HepG2 (cell line): ENCODE results near the gene TRAPPC3. TPM values are rescaled to one million over a fixed set of nuclear protein-coding genes. Genes with fewer than 3 reads are reported as not detected.

Experiments used
- ELF1 ChIP-seq: sonication (generic); formaldehyde crosslinking; IDR thresholded peaks from 2 replicates; pipeline ENCODE4 v1.4.0; 2020; ENCODE audit warnings: missing genetic modification reagents
- HNRNPK ChIP-seq: fragments of 200-400 bp; formaldehyde crosslinking; IDR thresholded peaks from 2 replicates; pipeline ENCODE4 v1.6.1; 2018; ENCODE audit warnings: low read length, low read depth, moderate library complexity, mild to moderate bottlenecking; ENCODE audit not compliant: poor library complexity, severe bottlenecking
- KDM1A ChIP-seq: IDR thresholded peaks from 2 replicates; pipeline ENCODE4 v1.6.1; 2016; ENCODE audit warnings: missing compliant biosample characterization
- LCORL ChIP-seq, 2 experiments: fragments of 450-650 bp in 1 of 2; sonication (generic) in 1 of 2; formaldehyde crosslinking in 1 of 2; IDR thresholded peaks; 2 replicates each; pipeline versions ENCODE4 v1.5.0 to v1.6.1; 2017 to 2020; ENCODE audit warnings: antibody characterized with exemption in 1 of 2, missing genetic modification reagents in 1 of 2
- MED1 ChIP-seq: sonication (generic); formaldehyde crosslinking; IDR thresholded peaks from 2 replicates; pipeline ENCODE4 v1.4.0; 2020; ENCODE audit warnings: missing genetic modification reagents
- MNT ChIP-seq: fragments of 450-650 bp; IDR thresholded peaks from 2 replicates; pipeline ENCODE4 v1.6.1; 2016
- NFIB ChIP-seq: sonication (generic); formaldehyde crosslinking; IDR thresholded peaks from 2 replicates; pipeline ENCODE4 v1.9.0; 2021; ENCODE audit warnings: missing genetic modification reagents, mild to moderate bottlenecking, borderline replicate concordance
- REPIN1 ChIP-seq: sonication (generic); formaldehyde crosslinking; IDR thresholded peaks from 2 replicates; pipeline ENCODE4 v1.8.0; 2022; ENCODE audit warnings: missing genetic modification reagents, low read depth, mild to moderate bottlenecking, borderline replicate concordance
- SIN3B ChIP-seq: fragments of 150-350 bp; IDR thresholded peaks from 2 replicates; pipeline ENCODE4 v1.6.1; 2014; ENCODE audit warnings: low read length
- SNAPC5 ChIP-seq: sonication (generic); formaldehyde crosslinking; IDR thresholded peaks from 2 replicates; pipeline ENCODE4 v1.8.1; 2023; ENCODE audit warnings: mild to moderate bottlenecking, missing genetic modification reagents, borderline replicate concordance
- YEATS4 ChIP-seq: sonication (generic); formaldehyde crosslinking; IDR thresholded peaks from 2 replicates; pipeline ENCODE4 v1.4.0; 2020; ENCODE audit warnings: missing genetic modification reagents, borderline replicate concordance
- ZMAT3 ChIP-seq: sonication (generic); formaldehyde crosslinking; conservative IDR thresholded peaks from 2 replicates; pipeline ENCODE4 v1.7.0; 2021; ENCODE audit warnings: missing genetic modification reagents
- ZNF124 ChIP-seq: sonication (generic); formaldehyde crosslinking; IDR thresholded peaks from 2 replicates; pipeline ENCODE4 v1.4.0; 2020; ENCODE audit warnings: missing genetic modification reagents
- ZNF3 ChIP-seq: IDR thresholded peaks from 2 replicates; pipeline ENCODE4 v1.7.0; 2017; ENCODE audit warnings: inconsistent platforms
- ZNF337 ChIP-seq: sonication (generic); formaldehyde crosslinking; IDR thresholded peaks from 2 replicates; pipeline ENCODE4 v1.5.1; 2020; ENCODE audit warnings: missing genetic modification reagents, low read depth, mild to moderate bottlenecking, borderline replicate concordance
- ZNF44 ChIP-seq: sonication (generic); formaldehyde crosslinking; IDR thresholded peaks from 2 replicates; pipeline ENCODE4 v1.5.1; 2020; ENCODE audit warnings: mild to moderate bottlenecking, missing genetic modification reagents
- ZNF562 ChIP-seq: sonication (generic); formaldehyde crosslinking; IDR thresholded peaks from 2 replicates; pipeline ENCODE4 v1.8.0; 2022; ENCODE audit warnings: missing genetic modification reagents, borderline replicate concordance
- ZSCAN20 ChIP-seq: sonication (generic); formaldehyde crosslinking; IDR thresholded peaks from 2 replicates; pipeline ENCODE4 v1.4.0; 2020; ENCODE audit warnings: missing genetic modification reagents, mild to moderate bottlenecking, borderline replicate concordance
- polyA plus RNA-seq, 8 experiments: library from polyadenylated mRNA; depleted of rRNA in 3 of 8; stranded (reverse) in 7 of 8; unstranded in 1 of 8; fragments of >200 nt; fragmentation: Illumina TruSeq in 4 of 8; extraction: Trizol in 4 of 8; gene quantifications; 2 replicates each; pipeline versions ENCODE4 v1.2.1 to v1.2.3, GENCODE V29; 2011 to 2016; ENCODE audit warnings: low read depth in 4 of 8, missing spikeins in 1 of 8, mixed read lengths in 1 of 8; ENCODE audit not compliant: insufficient read depth in 1 of 8
- total RNA-seq, 5 experiments: library from RNA; depleted of rRNA; stranded (reverse); fragments of >200 nt; fragmentation: Illumina TruSeq; extraction: Trizol; gene quantifications; 2 replicates each; pipeline ENCODE4 v1.2.3, GENCODE V29; 2016; ENCODE audit warnings: low read depth in 1 of 5
- TF ChIP-seq, protein P1 (sequence below): sonication (generic); formaldehyde crosslinking; IDR thresholded peaks from 2 replicates; pipeline ENCODE4 v1.5.0; 2020; ENCODE audit warnings: missing genetic modification reagents
- TF ChIP-seq, protein P2 (sequence below): sonication (generic); formaldehyde crosslinking; IDR thresholded peaks from 2 replicates; pipeline ENCODE4 v1.4.0; 2020; ENCODE audit warnings: low read depth, missing genetic modification reagents

Gene TRAPPC3
- total and polyA plus RNA-seq, 2 of the 13 experiments (the other 11 are each of a cell fraction or from before 2014, with no cell fraction given), result 53.7 to 62.4 TPM

DNA sequence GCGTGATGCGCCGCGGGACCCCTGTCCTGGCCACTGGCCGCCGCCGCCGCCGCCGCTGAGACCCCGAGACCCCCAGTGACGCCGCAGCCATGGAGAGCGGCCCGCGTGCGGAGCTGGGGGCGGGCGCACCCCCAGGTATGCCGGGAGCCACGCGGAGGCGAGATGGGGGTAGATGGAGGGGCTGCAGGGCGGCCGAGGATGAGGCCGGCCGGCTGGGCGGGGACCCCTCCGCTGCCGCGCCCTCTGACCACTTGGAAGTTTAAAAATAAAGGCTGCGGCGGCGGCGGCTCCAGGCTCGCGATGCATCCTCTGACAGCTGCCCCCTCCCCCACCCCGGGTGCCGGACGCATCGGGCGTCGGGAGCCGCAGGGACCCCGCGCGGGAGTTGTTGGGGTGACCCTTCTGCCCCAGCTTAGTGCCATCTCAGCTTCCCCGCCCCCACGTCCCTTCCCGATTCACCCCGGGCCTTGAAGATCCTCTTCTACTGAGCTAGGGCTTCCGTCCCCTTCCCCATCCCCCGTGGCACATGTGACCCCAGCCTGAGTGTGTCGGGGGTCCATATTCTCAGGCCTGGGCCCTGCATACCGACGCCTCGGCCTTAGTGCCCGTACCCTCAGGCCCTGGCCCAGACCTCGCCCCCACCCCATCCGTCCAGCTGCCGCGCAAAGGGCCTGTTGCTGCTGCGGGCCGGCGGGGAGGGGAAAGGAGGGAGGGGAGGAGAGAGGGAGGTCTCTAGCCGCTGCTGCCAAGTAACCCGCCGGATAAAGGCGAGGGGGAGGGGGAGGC, 7.2 kb upstream of the TRAPPC3 start (continued):
- TF ChIP-seq ZNF44 (CRISPR knock-in tag) (no peak), SIN3B (no peak), YEATS4 (CRISPR knock-in tag) (peak; percentile 54; the same call in 1 of the 2 replicates), MNT (no peak), NFIB (CRISPR knock-in tag) (no peak), KDM1A (CRISPR knock-in tag) (peak; percentile 76; the same call in 1 of the 2 replicates), ELF1 (CRISPR knock-in tag) (no peak), SNAPC5 (no peak), HNRNPK (peak; percentile 41), ZSCAN20 (CRISPR knock-in tag) (0 out of 2 replicates have a peak, but pooled peaks have one; percentile 70), ZNF337 (CRISPR knock-in tag) (no peak), ZNF562 (no peak), ZNF124 (no peak), MED1 (CRISPR knock-in tag) (no peak), REPIN1 (no peak), ZMAT3 (CRISPR knock-in tag) (no peak), LCORL (IDR thresholded peaks at IDR 0.05) (no peak), LCORL (CRISPR knock-in tag; IDR thresholded peaks at IDR 0.05) (peak; percentile 23; the same call in 1 of the 2 replicates), ZNF3 (no peak)
- TF ChIP-seq, protein P1, sequence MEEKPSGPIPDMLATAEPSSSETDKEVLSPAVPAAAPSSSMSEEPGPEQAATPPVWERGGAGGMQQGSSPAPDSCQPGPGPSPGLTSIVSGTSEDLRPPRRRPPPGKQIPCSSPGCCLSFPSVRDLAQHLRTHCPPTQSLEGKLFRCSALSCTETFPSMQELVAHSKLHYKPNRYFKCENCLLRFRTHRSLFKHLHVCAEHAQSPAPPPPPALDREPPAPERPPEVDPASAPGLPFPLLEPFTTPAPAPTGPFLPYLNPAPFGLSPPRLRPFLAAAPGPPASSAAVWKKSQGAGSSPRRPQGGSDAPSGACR (CRISPR knock-in tag), result no peak
- TF ChIP-seq, protein P2, sequence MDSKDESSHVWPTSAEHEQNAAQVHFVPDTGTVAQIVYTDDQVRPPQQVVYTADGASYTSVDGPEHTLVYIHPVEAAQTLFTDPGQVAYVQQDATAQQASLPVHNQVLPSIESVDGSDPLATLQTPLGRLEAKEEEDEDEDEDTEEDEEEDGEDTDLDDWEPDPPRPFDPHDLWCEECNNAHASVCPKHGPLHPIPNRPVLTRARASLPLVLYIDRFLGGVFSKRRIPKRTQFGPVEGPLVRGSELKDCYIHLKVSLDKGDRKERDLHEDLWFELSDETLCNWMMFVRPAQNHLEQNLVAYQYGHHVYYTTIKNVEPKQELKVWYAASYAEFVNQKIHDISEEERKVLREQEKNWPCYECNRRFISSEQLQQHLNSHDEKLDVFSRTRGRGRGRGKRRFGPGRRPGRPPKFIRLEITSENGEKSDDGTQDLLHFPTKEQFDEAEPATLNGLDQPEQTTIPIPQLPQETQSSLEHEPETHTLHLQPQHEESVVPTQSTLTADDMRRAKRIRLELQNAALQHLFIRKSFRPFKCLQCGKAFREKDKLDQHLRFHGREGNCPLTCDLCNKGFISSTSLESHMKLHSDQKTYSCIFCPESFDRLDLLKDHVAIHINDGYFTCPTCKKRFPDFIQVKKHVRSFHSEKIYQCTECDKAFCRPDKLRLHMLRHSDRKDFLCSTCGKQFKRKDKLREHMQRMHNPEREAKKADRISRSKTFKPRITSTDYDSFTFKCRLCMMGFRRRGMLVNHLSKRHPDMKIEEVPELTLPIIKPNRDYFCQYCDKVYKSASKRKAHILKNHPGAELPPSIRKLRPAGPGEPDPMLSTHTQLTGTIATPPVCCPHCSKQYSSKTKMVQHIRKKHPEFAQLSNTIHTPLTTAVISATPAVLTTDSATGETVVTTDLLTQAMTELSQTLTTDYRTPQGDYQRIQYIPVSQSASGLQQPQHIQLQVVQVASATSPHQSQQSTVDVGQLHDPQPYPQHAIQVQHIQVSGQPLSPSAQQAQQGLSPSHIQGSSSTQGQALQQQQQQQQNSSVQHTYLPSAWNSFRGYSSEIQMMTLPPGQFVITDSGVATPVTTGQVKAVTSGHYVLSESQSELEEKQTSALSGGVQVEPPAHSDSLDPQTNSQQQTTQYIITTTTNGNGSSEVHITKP (CRISPR knock-in tag), result peak; percentile 84
